Measurements from ENCODE around the gene SMCO2.

DNA sequence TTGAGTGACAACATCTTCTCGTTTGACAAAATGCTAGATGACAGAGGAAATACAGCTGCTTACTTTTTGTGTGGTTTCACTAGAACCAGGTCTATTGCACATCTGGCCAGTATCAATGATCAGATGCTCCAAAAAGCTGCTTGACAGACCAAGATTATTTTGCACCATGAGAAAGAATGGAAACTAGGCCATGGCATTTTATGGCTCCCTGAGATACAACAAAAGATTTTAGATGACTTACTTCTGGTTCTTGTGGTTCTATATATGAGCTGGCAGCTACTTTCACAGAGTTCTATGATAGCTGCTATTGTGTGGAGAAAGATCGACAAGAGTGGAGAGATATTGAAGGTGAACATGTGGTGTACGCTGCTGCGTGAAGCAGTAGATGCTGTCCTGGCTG is 51.6 kb downstream of the SMCO2 start:
- TF ChIP-seq, protein P1, sequence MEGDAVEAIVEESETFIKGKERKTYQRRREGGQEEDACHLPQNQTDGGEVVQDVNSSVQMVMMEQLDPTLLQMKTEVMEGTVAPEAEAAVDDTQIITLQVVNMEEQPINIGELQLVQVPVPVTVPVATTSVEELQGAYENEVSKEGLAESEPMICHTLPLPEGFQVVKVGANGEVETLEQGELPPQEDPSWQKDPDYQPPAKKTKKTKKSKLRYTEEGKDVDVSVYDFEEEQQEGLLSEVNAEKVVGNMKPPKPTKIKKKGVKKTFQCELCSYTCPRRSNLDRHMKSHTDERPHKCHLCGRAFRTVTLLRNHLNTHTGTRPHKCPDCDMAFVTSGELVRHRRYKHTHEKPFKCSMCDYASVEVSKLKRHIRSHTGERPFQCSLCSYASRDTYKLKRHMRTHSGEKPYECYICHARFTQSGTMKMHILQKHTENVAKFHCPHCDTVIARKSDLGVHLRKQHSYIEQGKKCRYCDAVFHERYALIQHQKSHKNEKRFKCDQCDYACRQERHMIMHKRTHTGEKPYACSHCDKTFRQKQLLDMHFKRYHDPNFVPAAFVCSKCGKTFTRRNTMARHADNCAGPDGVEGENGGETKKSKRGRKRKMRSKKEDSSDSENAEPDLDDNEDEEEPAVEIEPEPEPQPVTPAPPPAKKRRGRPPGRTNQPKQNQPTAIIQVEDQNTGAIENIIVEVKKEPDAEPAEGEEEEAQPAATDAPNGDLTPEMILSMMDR (conservative IDR thresholded peaks at IDR 0.05; ENCODE audit: low read length): no peak
- TF ChIP-seq EZH2phosphoT487 (IDR thresholded peaks at IDR 0.05; ENCODE audit: borderline replicate concordance, low read depth, low read length): no peak
